GM12878 (cell line): ENCODE results near the gene SPTAN1. TPM values are rescaled to one million over a fixed set of nuclear protein-coding genes. Genes with fewer than 3 reads are reported as not detected.

Experiments
- ATAC-seq: fragments of 200-7000 bp; cut with Tn5 transposase; 3 replicates; pipeline ENCODE4 v1.9.1; 2020; ENCODE audit warnings: mild to moderate bottlenecking, moderate library complexity
- BruUV-seq: library from RNA; stranded (reverse); fragments of 400-500 nt; replicated peaks from 2 replicates; lab custom pipeline; 2021; lab: Mats Ljungman, UMichigan
- CTCF ChIA-PET: fragments of 300-600 bp; sonication (Branson Sonifier 250); formaldehyde crosslinking; extraction: SDS; loops from one replicate; lab custom pipeline; 2021; ENCODE audit warnings: inconsistent platforms; lab: Yijun Ruan, JAX
- POLR2A ChIA-PET: fragments of 350-600 bp; formaldehyde crosslinking; extraction: SDS; loops from one replicate; lab custom pipeline; 2021; ENCODE audit warnings: inconsistent platforms; lab: Charles Lee
- RAD21 ChIA-PET: fragments of 300-600 bp; sonication (Branson Sonifier 250); formaldehyde crosslinking; loops from one replicate; lab custom pipeline; 2023; ENCODE audit warnings: antibody characterized with exemption; ENCODE audit not compliant: unreplicated experiment; lab: Charles Lee
- SMC1A ChIA-PET: fragments of 300-600 bp; sonication (Branson Sonifier 250); formaldehyde crosslinking; loops from one replicate; lab custom pipeline; 2023; ENCODE audit not compliant: unreplicated experiment, uncharacterized antibody; lab: Charles Lee
- DNase-seq: peaks from one replicate; pipeline ENCODE4 v3.0.0-alpha.2; 2011; ENCODE audit warnings: low read depth, low spot score
- FAIRE-seq: peaks from 3 replicates; lab custom pipeline; 2011; peaks lifted over from hg19 to GRCh38; lab: Jason Lieb, UNC
- H2AFZ ChIP-seq: 2 replicates; pipeline ENCODE4 v1.6.0; 2011; ENCODE audit warnings: low read depth, low read length, control low read depth; ENCODE audit not compliant: control insufficient read depth
- H3K27ac ChIP-seq: 2 replicates; pipeline ENCODE4 v1.5.1; 2011; ENCODE audit warnings: control low read depth; ENCODE audit not compliant: control insufficient read depth, insufficient read depth
- H3K27me3 ChIP-seq, 2 experiments: replicated peaks in 1 of 2; 2 replicates each; pipeline versions ENCODE4 v1.6.0 to v1.6.1; 2011; ENCODE audit warnings: low read length in 1 of 2; ENCODE audit not compliant: control insufficient read depth in 2 of 2, insufficient read depth in 2 of 2
- H3K36me3 ChIP-seq, 2 experiments: 2 replicates each; pipeline ENCODE4 v1.5.1; 2011; ENCODE audit warnings: low read length in 1 of 2; ENCODE audit not compliant: control insufficient read depth in 2 of 2, insufficient read depth in 2 of 2
- H3K4me1 ChIP-seq: 2 replicates; pipeline ENCODE4 v1.6.1; 2011; ENCODE audit warnings: mild to moderate bottlenecking, low read length, moderate library complexity, mixed read lengths; ENCODE audit not compliant: control insufficient read depth, insufficient read depth
- H3K4me2 ChIP-seq: 2 replicates; pipeline ENCODE4 v1.6.0; 2011; ENCODE audit warnings: control low read depth; ENCODE audit not compliant: control insufficient read depth, insufficient read depth
- H3K4me3 ChIP-seq: fragments of 200-600 bp; sonication (generic); 2 replicates; pipeline ENCODE4 v1.5.1; 2016
- H3K79me2 ChIP-seq: 2 replicates; pipeline ENCODE4 v1.6.0; 2011; ENCODE audit warnings: low read length; ENCODE audit not compliant: control insufficient read depth, insufficient read depth
- H3K9ac ChIP-seq: 2 replicates; pipeline ENCODE4 v1.8.0; 2011; ENCODE audit warnings: low read length, control low read depth, mixed read lengths; ENCODE audit not compliant: control insufficient read depth, insufficient read depth
- H3K9me3 ChIP-seq: replicated peaks from 3 replicates; pipeline ENCODE4 v1.5.1; 2011; ENCODE audit warnings: mild to moderate bottlenecking, low read length; ENCODE audit not compliant: control insufficient read depth, insufficient read depth
- H4K20me1 ChIP-seq: 2 replicates; pipeline ENCODE4 v1.6.0; 2011; ENCODE audit not compliant: control insufficient read depth, insufficient read depth
- BACH1 ChIP-seq: fragments of 450-650 bp; IDR thresholded peaks from 2 replicates; pipeline ENCODE4 v1.6.1; 2017; ENCODE audit warnings: mild to moderate bottlenecking, borderline replicate concordance
- CBFB ChIP-seq: IDR thresholded peaks from 2 replicates; pipeline ENCODE4 v1.6.1; 2016; ENCODE audit warnings: antibody characterized with exemption, low read depth
- CHD4 ChIP-seq: fragments of 200-600 bp; sonication (generic); IDR thresholded peaks from 2 replicates; pipeline ENCODE4 v1.6.1; 2016; ENCODE audit warnings: mild to moderate bottlenecking
- HDAC6 ChIP-seq: fragments of 200-600 bp; sonication (generic); IDR thresholded peaks from one replicate; pipeline ENCODE4 v1.8.0; 2017; ENCODE audit warnings: antibody characterized with exemption; ENCODE audit not compliant: unreplicated experiment
- IRF4 ChIP-seq: IDR thresholded peaks from 2 replicates; pipeline ENCODE4 v1.6.1; 2011; ENCODE audit warnings: low read depth, low read length
- RUNX3 ChIP-seq: IDR thresholded peaks from 2 replicates; pipeline ENCODE4 v1.6.1; 2012; ENCODE audit warnings: low read length, inconsistent platforms
- SPI1 ChIP-seq: IDR thresholded peaks from 2 replicates; pipeline ENCODE4 v1.6.1; 2011; ENCODE audit warnings: low read depth, mild to moderate bottlenecking, low read length, moderate library complexity, borderline replicate concordance; ENCODE audit not compliant: insufficient read depth
- SREBF1 ChIP-seq: IDR thresholded peaks from 2 replicates; pipeline ENCODE4 v1.6.1; 2012; ENCODE audit warnings: mild to moderate bottlenecking, low read length
- SREBF2 ChIP-seq: IDR thresholded peaks from 2 replicates; pipeline ENCODE4 v1.6.1; 2012; ENCODE audit warnings: mild to moderate bottlenecking, low read length
- SUPT20H ChIP-seq: IDR thresholded peaks from 2 replicates; pipeline ENCODE4 v1.6.1; 2011; ENCODE audit warnings: low read depth, mild to moderate bottlenecking, low read length, moderate library complexity, borderline replicate concordance; ENCODE audit not compliant: control insufficient read depth
- YBX1 ChIP-seq: fragments of 450-650 bp; IDR thresholded peaks from 2 replicates; pipeline ENCODE4 v1.6.1; 2016; ENCODE audit warnings: antibody characterized with exemption
- ZNF24 ChIP-seq: fragments of 450-650 bp; IDR thresholded peaks from 2 replicates; pipeline ENCODE4 v1.6.1; 2017; ENCODE audit warnings: antibody characterized with exemption, mild to moderate bottlenecking
- WGBS: methylation state at CpG from one replicate; pipeline ENCODE4 v1.1.6; 2016; ENCODE audit warnings: low lambda C conversion rate; ENCODE audit not compliant: insufficient replicate concordance, insufficient coverage; ENCODE audit errors: missing lambda C conversion rate; 5-methylcytosine and 5-hydroxymethylcytosine counted together
- in situ Hi-C: fragments of 300-500 bp; cut with MboI; formaldehyde crosslinking; loops from 9 replicates; pipeline ENCODE4 v1.14.3; 2018; ENCODE audit warnings: mixed read lengths
- intact Hi-C: fragments of 100-400 bp; cut with micrococcal nuclease; formaldehyde crosslinking; loops from one replicate; pipeline ENCODE4 v1.14.2; 2022; ENCODE audit not compliant: unreplicated experiment
- polyA plus RNA-seq, 11 experiments: library from polyadenylated mRNA; depleted of rRNA in 4 of 11; unstranded in 6 of 11; stranded (reverse) in 5 of 11; fragments of >200 nt; fragmentation: Nextera tagmentation in 4 of 11; fragmentation: Illumina TruSeq in 1 of 11; extraction: Ambion mirVana in 4 of 11; extraction: Trizol in 1 of 11; gene quantifications; 1 replicate in 1 of 11; 2 replicates in 10 of 11; pipeline versions ENCODE4 v1.2.1 to v1.2.3, GENCODE V29; 2011 to 2016; ENCODE audit warnings: inconsistent platforms in 2 of 11, missing spikeins in 2 of 11, low read depth in 1 of 11
- total RNA-seq, 4 experiments: library from RNA; depleted of rRNA in 3 of 4; stranded (reverse); fragments of >200 nt in 3 of 4; fragmentation: Illumina TruSeq in 1 of 4; extraction: Trizol in 1 of 4; gene quantifications; 2 replicates each; pipeline versions ENCODE4 v1.2.1 to v1.2.3, GENCODE V29; 2013 to 2021
- TF ChIP-seq, protein P1 (sequence below): fragments of 450-650 bp; IDR thresholded peaks from 2 replicates; pipeline ENCODE4 v1.6.1; 2018; ENCODE audit warnings: mild to moderate bottlenecking, low read depth, moderate library complexity; ENCODE audit not compliant: partially characterized antibody
- TF ChIP-seq, protein P2 (sequence below): IDR thresholded peaks from 2 replicates; pipeline ENCODE4 v1.6.1; 2011; ENCODE audit warnings: borderline replicate concordance, low read depth, mild to moderate bottlenecking, moderate library complexity, low read length; ENCODE audit not compliant: insufficient read depth, poor library complexity, severe bottlenecking

SPTAN1 gene
- total and polyA plus RNA-seq, 10 of the 15 experiments (the other 5 are each of a cell fraction or from before 2014, with no cell fraction given): 18.7 to 156 (median 73.6) TPM

DNA sequence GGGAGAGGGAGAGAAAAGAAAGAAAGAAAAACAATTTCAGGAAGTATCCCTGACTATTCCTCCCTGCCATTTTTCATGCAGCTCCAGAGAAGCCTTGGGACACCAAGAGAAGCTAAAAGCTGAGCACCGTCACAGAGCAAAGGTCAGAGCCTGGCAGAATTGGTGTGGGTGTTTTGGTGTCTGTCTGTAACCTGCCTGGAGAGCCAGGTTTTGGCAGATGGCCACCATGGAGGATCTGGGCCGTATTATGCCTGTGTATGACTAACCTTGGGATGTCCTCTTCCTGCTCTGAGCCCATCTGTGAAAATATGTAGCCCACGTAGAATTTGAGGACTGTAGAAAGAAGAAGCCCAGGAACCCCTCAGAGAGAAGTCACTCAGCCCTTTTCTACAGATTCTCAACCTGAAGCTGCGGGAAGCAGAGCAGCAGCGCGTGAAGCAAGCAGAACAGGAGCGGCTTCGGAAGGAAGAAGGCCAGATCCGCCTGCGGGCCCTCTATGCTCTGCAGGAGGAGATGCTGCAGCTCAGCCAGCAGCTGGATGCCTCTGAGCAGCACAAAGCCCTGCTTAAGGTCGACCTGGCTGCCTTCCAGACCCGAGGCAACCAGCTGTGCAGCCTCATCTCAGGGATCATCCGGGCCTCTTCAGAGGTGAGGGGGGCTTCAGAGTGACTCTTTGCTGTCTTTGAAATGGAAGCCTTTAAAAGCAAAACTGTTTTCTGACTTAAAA lies 29.0 kb upstream of the SPTAN1 start:
- no TSS peak for BruUV-seq
- FAIRE-seq (no peak), ATAC-seq (no peak), DNase-seq (no peak)
- Histone ChIP-seq H3K79me2 (no peaks in the 10 kb centered on the region), H3K36me3 (peaks cover 10 to 20% of the 10 kb centered on the region in 2 experiments), H3K27ac (no peak overlapping the region), H3K9me3 (no peaks in the 10 kb centered on the region; the same call in 2 of the 3 replicates), H2AFZ (no peak overlapping the region), H3K4me3 (no peak overlapping the region), H3K27me3 (no peaks in the 10 kb centered on the region), H3K4me1 (no peaks in the 10 kb centered on the region), H4K20me1 (no peaks in the 10 kb centered on the region), H3K4me2 (no peak overlapping the region), H3K9ac (no peak overlapping the region)
- ChIA-PET RAD21 (no interaction called here), POLR2A (no interaction called here), SMC1A (no interaction called here), CTCF (no interaction called here)
- intact Hi-C loops: no loop called here
- in situ Hi-C loops: no loop called here
- no peak for TF ChIP-seq CBFB
- no peak for TF ChIP-seq ZNF24
- no peak for TF ChIP-seq HDAC6
- no peak for TF ChIP-seq SREBF2
- TF ChIP-seq SREBF1: no peak
- no peak for TF ChIP-seq CHD4
- TF ChIP-seq RUNX3: no peak
- TF ChIP-seq SPI1: no peak
- no peak for TF ChIP-seq YBX1
- TF ChIP-seq IRF4: no peak
- no peak for TF ChIP-seq SUPT20H
- TF ChIP-seq, protein P1, sequence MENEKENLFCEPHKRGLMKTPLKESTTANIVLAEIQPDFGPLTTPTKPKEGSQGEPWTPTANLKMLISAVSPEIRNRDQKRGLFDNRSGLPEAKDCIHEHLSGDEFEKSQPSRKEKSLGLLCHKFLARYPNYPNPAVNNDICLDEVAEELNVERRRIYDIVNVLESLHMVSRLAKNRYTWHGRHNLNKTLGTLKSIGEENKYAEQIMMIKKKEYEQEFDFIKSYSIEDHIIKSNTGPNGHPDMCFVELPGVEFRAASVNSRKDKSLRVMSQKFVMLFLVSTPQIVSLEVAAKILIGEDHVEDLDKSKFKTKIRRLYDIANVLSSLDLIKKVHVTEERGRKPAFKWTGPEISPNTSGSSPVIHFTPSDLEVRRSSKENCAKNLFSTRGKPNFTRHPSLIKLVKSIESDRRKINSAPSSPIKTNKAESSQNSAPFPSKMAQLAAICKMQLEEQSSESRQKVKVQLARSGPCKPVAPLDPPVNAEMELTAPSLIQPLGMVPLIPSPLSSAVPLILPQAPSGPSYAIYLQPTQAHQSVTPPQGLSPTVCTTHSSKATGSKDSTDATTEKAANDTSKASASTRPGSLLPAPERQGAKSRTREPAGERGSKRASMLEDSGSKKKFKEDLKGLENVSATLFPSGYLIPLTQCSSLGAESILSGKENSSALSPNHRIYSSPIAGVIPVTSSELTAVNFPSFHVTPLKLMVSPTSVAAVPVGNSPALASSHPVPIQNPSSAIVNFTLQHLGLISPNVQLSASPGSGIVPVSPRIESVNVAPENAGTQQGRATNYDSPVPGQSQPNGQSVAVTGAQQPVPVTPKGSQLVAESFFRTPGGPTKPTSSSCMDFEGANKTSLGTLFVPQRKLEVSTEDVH: no peak
- no peak for TF ChIP-seq BACH1
- TF ChIP-seq, protein P2, sequence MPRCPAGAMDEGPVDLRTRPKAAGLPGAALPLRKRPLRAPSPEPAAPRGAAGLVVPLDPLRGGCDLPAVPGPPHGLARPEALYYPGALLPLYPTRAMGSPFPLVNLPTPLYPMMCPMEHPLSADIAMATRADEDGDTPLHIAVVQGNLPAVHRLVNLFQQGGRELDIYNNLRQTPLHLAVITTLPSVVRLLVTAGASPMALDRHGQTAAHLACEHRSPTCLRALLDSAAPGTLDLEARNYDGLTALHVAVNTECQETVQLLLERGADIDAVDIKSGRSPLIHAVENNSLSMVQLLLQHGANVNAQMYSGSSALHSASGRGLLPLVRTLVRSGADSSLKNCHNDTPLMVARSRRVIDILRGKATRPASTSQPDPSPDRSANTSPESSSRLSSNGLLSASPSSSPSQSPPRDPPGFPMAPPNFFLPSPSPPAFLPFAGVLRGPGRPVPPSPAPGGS: no peak
- 93% methylated on average over 13 of the region's 13 CpGs for WGBS
